Inferior parietal cortex (tissue), 1 donor: ENCODE results near the gene IPPK.

ENCODE experiments used
- DNase-seq: peaks from one replicate; pipeline ENCODE4 v3.0.0-alpha.2; 2016; ENCODE audit errors: extremely low spot score

The IPPK gene

GRCh38 chr9:92686954-92687353 lies 17.0 kb upstream of the IPPK start:
- DNase-seq: no peak

- DNase-seq: no peak
Observed at GRCh38 chr9:92685022-92685421, 15.1 kb upstream of the IPPK start.

GRCh38 chr9:92682269-92682668 lies 12.3 kb upstream of the IPPK start:
- no peak for DNase-seq

GRCh38 chr9:92680166-92681119 lies 10.5 kb upstream of the IPPK start:
- DNase-seq: no peak

GRCh38 chr9:92679413-92680165 lies 9.7 kb upstream of the IPPK start:
- DNase-seq: no peak

- no peak for DNase-seq
Observed at GRCh38 chr9:92671323-92671722, 1.4 kb upstream of the IPPK start.

- no peak for DNase-seq
Observed at GRCh38 chr9:92669527-92669889, 423 bp downstream of the IPPK start.

GRCh38 chr9:92668746-92669526 lies 995 bp downstream of the IPPK start:
- DNase-seq: no peak

- DNase-seq: no peak
Observed at GRCh38 chr9:92666912-92667532, 2.9 kb downstream of the IPPK start.

GRCh38 chr9:92666236-92666635 lies 3.7 kb downstream of the IPPK start:
- DNase-seq: no peak

GRCh38 chr9:92665836-92666235 lies 4.1 kb downstream of the IPPK start:
- no peak for DNase-seq

- DNase-seq: peak; percentile 38
Observed at GRCh38 chr9:92664394-92665152, 5.4 kb downstream of the IPPK start.

- DNase-seq: no peak
Observed at GRCh38 chr9:92663951-92664350, 6.0 kb downstream of the IPPK start.

GRCh38 chr9:92663126-92663525 lies 6.8 kb downstream of the IPPK start:
- DNase-seq: no peak

GRCh38 chr9:92661743-92662142 lies 8.2 kb downstream of the IPPK start:
- DNase-seq: no peak

- DNase-seq: no peak
Observed at GRCh38 chr9:92661127-92661526, 8.8 kb downstream of the IPPK start.

- DNase-seq: no peak
Observed at GRCh38 chr9:92660266-92660665, 9.7 kb downstream of the IPPK start.

- DNase-seq: no peak
Observed at GRCh38 chr9:92659601-92660000, 10.3 kb downstream of the IPPK start.

GRCh38 chr9:92658611-92659010 lies 11.3 kb downstream of the IPPK start:
- DNase-seq: no peak

GRCh38 chr9:92658176-92658575 lies 11.8 kb downstream of the IPPK start:
- DNase-seq: no peak
